ENCODE data around the gene FOXN1. TPM values are rescaled to one million over a fixed set of nuclear protein-coding genes. Genes with fewer than 3 reads are reported as not detected.

Gene FOXN1
- total and polyA plus RNA-seq, 2 of the 4 experiments (the other 2 are of a cell fraction), result not detected

DNA sequence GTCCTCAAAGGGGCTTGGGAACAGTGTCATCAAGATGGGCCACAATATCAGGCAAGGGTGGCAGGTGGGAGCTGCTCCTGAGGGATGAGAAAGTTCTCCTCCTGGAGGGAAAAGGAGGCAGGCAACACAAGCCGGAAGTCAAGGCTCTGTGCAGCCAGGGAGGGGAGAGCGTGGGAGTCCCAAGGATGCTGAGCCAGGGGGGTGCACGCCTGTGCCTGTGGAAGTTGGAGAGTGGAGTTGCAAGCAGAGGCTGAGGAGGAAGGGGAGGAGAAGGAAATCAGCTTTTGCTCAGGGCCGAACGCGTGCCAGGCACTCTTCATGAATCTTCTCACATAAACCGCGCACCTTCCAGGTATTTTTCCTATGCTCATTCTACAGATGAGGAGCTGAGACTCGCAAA is 40.1 kb upstream of the FOXN1 start:
- no peaks in the 10 kb centered on the region for H3K9me3 ChIP-seq (ENCODE audit: control insufficient read depth, insufficient read depth, low read length)
- DNase-seq (no peak), ATAC-seq (ENCODE audit: low read depth) (no peak)
- ChIA-PET POLR2A (ENCODE audit: unreplicated experiment) (no interaction called here), CTCF (interaction anchor here (0.6 kb wide), 1 partner anchor 78 kb away, joined by 6 read pairs; no protein-coding TSS in a partner anchor)
- no peak overlapping the region for H2AFZ ChIP-seq (replicated peaks; ENCODE audit: low read length, poor library complexity)
- no peak overlapping the region for H2AK5ac ChIP-seq (ENCODE audit: low read depth, low read length)
- no peak overlapping the region for H3K9ac ChIP-seq (ENCODE audit: low read depth, low read length)
- H3K4me3 ChIP-seq (ENCODE audit: insufficient read depth, low read depth, low read length), result no peak overlapping the region
- no TSS peak for BruUV-seq (replicated peaks)
- in situ Hi-C loops (cut with MboI; ENCODE audit: low sequenced_read_pairs) (no loop called here), dilution Hi-C loops (cut with HindIII; ENCODE audit: low sequenced_read_pairs, unreplicated experiment) (no loop called here), intact Hi-C loops (cut with micrococcal nuclease) (no loop called here)
- H4K5ac ChIP-seq (ENCODE audit: low read depth, low read length), result no peak overlapping the region
- H3K4ac ChIP-seq (ENCODE audit: low read depth, low read length), result no peak overlapping the region
- no peak overlapping the region for H2BK15ac ChIP-seq (ENCODE audit: low read depth, low read length)
- no peak overlapping the region for H4K91ac ChIP-seq (ENCODE audit: insufficient read depth, low read depth, low read length)
- peaks cover 42% of the 10 kb centered on the region for H3K27me3 ChIP-seq (ENCODE audit: control insufficient read depth, insufficient read depth, low read length)
- H3K4me1 ChIP-seq (ENCODE audit: control insufficient read depth, insufficient read depth, low read length), result peaks cover 3% of the 10 kb centered on the region; the same call in 1 of the 2 replicates
- TF ChIP-seq RAD21 (IDR thresholded peaks at IDR 0.05; ENCODE audit: low read length), result no peak
- H3K14ac ChIP-seq (replicated peaks; ENCODE audit: low read depth, low read length), result no peak overlapping the region
- H2BK20ac ChIP-seq (ENCODE audit: low read depth, low read length), result no peak overlapping the region
- no peak overlapping the region for H3K27ac ChIP-seq (ENCODE audit: insufficient read depth, low read length)
- H3K23ac ChIP-seq (ENCODE audit: low read depth, low read length), result no peak overlapping the region
- H4K8ac ChIP-seq (ENCODE audit: low read depth in 2 of 2, low read length in 2 of 2), result no peak overlapping the region
- no peak overlapping the region for H3K18ac ChIP-seq (ENCODE audit: low read depth, low read length)
- no peak overlapping the region for H2BK120ac ChIP-seq (ENCODE audit: low read depth, low read length)
- H3K9me1 ChIP-seq (ENCODE audit: insufficient read depth, low read length), result no peaks in the 10 kb centered on the region
- H3K36me3 ChIP-seq (ENCODE audit: control insufficient read depth, insufficient read depth, low read length), result no peaks in the 10 kb centered on the region
- no peak overlapping the region for H3K4me2 ChIP-seq (ENCODE audit: low read depth, low read length)
- H3K79me1 ChIP-seq (ENCODE audit: low read depth in 1 of 2, low read length in 2 of 2), result no peaks in the 10 kb centered on the region
- H2BK5ac ChIP-seq (ENCODE audit: low read depth, low read length, poor library complexity, severe bottlenecking), result no peak overlapping the region
- H2AK9ac ChIP-seq (replicated peaks; ENCODE audit: low read depth, low read length, poor library complexity), result no peak overlapping the region
- H4K20me1 ChIP-seq (ENCODE audit: insufficient read depth, low read length), result no peaks in the 10 kb centered on the region
- 17% methylated on average over 1 of the region's 9 CpGs; no CpG with 5 or more reads in 1 of the 2 experiments for WGBS, 2 experiments (ENCODE audit: extremely low coverage in 2 of 2, insufficient read length in 1 of 2)
- H3K56ac ChIP-seq (ENCODE audit: extremely low read depth, insufficient read depth, low read length), result no peak overlapping the region
